Uterus (tissue), 4 donors: Measurements from ENCODE around the gene KDM4C. TPM values are rescaled to one million over a fixed set of nuclear protein-coding genes. Genes with fewer than 3 reads are reported as not detected.

Source experiments
- DNase-seq, 2 donors: peaks; one replicate each; pipeline ENCODE4 v3.0.0-alpha.2; 2019 to 2020
- H3K27ac ChIP-seq, 2 donors: fragments of 200-600 bp; sonication (generic); 1 replicate in 1 of 2; 2 replicates in 1 of 2; pipeline ENCODE4 v1.5.1; 2016 to 2018
- H3K27me3 ChIP-seq, 2 donors: fragments of 200-600 bp; sonication (generic); one replicate each; pipeline ENCODE4 v1.5.1; 2018 to 2019; ENCODE audit warnings: control low read depth in 1 of 2
- H3K36me3 ChIP-seq, 2 donors: fragments of 200-600 bp; sonication (generic); one replicate each; pipeline ENCODE4 v1.5.1; 2019; ENCODE audit warnings: control low read depth in 1 of 2
- H3K4me1 ChIP-seq, 2 donors: fragments of 200-600 bp; sonication (generic); one replicate each; pipeline ENCODE4 v1.5.1; 2018 to 2019; ENCODE audit warnings: control low read depth in 1 of 2
- H3K4me3 ChIP-seq, 2 donors: fragments of 200-600 bp; sonication (generic); 1 replicate in 1 of 2; 2 replicates in 1 of 2; pipeline ENCODE4 v1.5.1; 2018 to 2019; ENCODE audit warnings: mild to moderate bottlenecking in 1 of 2
- H3K9me3 ChIP-seq, 2 donors: fragments of 200-600 bp; sonication (generic); one replicate each; pipeline ENCODE4 v1.5.1; 2019; ENCODE audit warnings: control low read depth in 1 of 2
- CTCF ChIP-seq, 4 experiments: fragments of 200-600 bp in 2 of 4; fragments of 450-650 bp in 2 of 4; sonication (generic) in 2 of 4; IDR thresholded peaks; one replicate each; pipeline ENCODE4 v1.5.1; 2016 to 2019; ENCODE audit warnings: antibody characterized with exemption in 4 of 4, mild to moderate bottlenecking in 2 of 4, moderate library complexity in 1 of 4
- POLR2A ChIP-seq, 2 donors: fragments of 450-650 bp; IDR thresholded peaks; one replicate each; pipeline ENCODE4 v1.6.1; 2016; ENCODE audit warnings: antibody characterized with exemption in 2 of 2, mild to moderate bottlenecking in 1 of 2, moderate library complexity in 1 of 2
- intact Hi-C: fragments of 100-400 bp; cut with DNase I; formaldehyde crosslinking; loops from one replicate; pipeline ENCODE4 v1.15.1; 2023; ENCODE audit warnings: low total_unique reads
- total RNA-seq, 4 donors: library from RNA; depleted of rRNA in 3 of 4; stranded (reverse); fragments of >200 nt in 3 of 4; gene quantifications; one replicate each; pipeline versions ENCODE4 v1.1.0 to v1.2.4, GENCODE V29; 2014 to 2023
- donor health status: DM: yes; HTN: yes; CAD: no.

Gene KDM4C
- total RNA-seq, 4 donors from 2014 or later = 29.1 to 61.4 (median 45.5) TPM

DNA sequence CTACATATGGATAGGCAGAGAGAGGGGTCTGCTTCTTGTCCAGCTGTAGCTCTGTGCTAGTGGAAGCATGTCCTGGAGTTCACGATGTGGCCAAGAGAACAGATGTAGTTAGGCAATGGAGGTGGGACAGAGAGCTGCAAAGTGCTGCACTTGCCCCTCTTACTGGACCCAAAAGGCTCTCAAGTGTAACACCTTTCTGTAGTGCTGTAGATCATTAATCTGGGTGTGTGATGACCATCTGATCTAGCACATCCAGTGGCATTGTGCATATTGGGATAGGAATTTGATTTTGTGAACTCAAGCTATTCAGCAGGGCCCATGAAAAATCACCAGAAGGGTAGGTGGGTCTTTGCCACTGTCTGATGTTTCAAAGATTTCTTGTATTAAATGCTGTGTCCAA is 151.4 kb downstream of the KDM4C start:
- Histone ChIP-seq H3K27me3 (no peaks in the 10 kb centered on the region), H3K36me3 (no peaks in the 10 kb centered on the region), H3K9me3 (no peaks in the 10 kb centered on the region), H3K4me3 (no peak overlapping the region), H3K27ac (no peak overlapping the region), H3K4me1 (no peaks in the 10 kb centered on the region)
- intact Hi-C loops = no loop called here
- TF ChIP-seq CTCF (IDR thresholded peaks at IDR 0.05) (no peak), POLR2A (IDR thresholded peaks at IDR 0.05) (no peak)
- no peak for DNase-seq

GRCh38 chr9:6910032-6910431 is 152.3 kb downstream of the KDM4C start:
- TF ChIP-seq CTCF (IDR thresholded peaks at IDR 0.05) = no peak
- no peak for DNase-seq
- Histone ChIP-seq H3K27ac (no peak overlapping the region), H3K36me3 (no peaks in the 10 kb centered on the region), H3K4me1 (no peaks in the 10 kb centered on the region), H3K27me3 (no peaks in the 10 kb centered on the region), H3K4me3 (no peak overlapping the region), H3K9me3 (no peaks in the 10 kb centered on the region)
- intact Hi-C loops = no loop called here

- no peak for TF ChIP-seq CTCF (IDR thresholded peaks at IDR 0.05)
- no peak for TF ChIP-seq POLR2A (IDR thresholded peaks at IDR 0.05)
- no peak overlapping the region for H3K4me3 ChIP-seq
- no peaks in the 10 kb centered on the region for H3K4me1 ChIP-seq
- no peak for DNase-seq
- H3K27me3 ChIP-seq = no peaks in the 10 kb centered on the region
- H3K9me3 ChIP-seq = no peaks in the 10 kb centered on the region
- intact Hi-C loops = no loop called here
- no peak overlapping the region for H3K27ac ChIP-seq
- H3K36me3 ChIP-seq = no peaks in the 10 kb centered on the region
These were observed 152.7 kb downstream of the KDM4C start for GRCh38 chr9:6910497-6910896.

GRCh38 chr9:6911901-6912638 is 154.3 kb downstream of the KDM4C start:
- Histone ChIP-seq H3K27me3 (no peaks in the 10 kb centered on the region), H3K4me1 (no peaks in the 10 kb centered on the region), H3K27ac (no peak overlapping the region), H3K9me3 (no peaks in the 10 kb centered on the region), H3K36me3 (no peaks in the 10 kb centered on the region), H3K4me3 (no peak overlapping the region)
- TF ChIP-seq POLR2A (IDR thresholded peaks at IDR 0.05) (no peak), CTCF (IDR thresholded peaks at IDR 0.05) (no peak)
- DNase-seq = no peak
- intact Hi-C loops = no loop called here

GRCh38 chr9:6915635-6916034 is 157.9 kb downstream of the KDM4C start:
- DNase-seq = no peak
- Histone ChIP-seq H3K9me3 (no peaks in the 10 kb centered on the region), H3K27ac (no peak overlapping the region), H3K36me3 (no peaks in the 10 kb centered on the region), H3K4me1 (no peaks in the 10 kb centered on the region), H3K4me3 (no peak overlapping the region), H3K27me3 (no peaks in the 10 kb centered on the region)
- TF ChIP-seq CTCF (IDR thresholded peaks at IDR 0.05) (no peak), POLR2A (IDR thresholded peaks at IDR 0.05) (no peak)
- intact Hi-C loops = no loop called here
